GM18520 (cell line): ENCODE data around the gene LOXL1.

Experiments
- ATAC-seq: cut with Tn5 transposase; IDR thresholded peaks from one replicate; pipeline ENCODE4 v1.9.1; 2021; ENCODE audit not compliant: unreplicated experiment

The LOXL1 gene

DNA sequence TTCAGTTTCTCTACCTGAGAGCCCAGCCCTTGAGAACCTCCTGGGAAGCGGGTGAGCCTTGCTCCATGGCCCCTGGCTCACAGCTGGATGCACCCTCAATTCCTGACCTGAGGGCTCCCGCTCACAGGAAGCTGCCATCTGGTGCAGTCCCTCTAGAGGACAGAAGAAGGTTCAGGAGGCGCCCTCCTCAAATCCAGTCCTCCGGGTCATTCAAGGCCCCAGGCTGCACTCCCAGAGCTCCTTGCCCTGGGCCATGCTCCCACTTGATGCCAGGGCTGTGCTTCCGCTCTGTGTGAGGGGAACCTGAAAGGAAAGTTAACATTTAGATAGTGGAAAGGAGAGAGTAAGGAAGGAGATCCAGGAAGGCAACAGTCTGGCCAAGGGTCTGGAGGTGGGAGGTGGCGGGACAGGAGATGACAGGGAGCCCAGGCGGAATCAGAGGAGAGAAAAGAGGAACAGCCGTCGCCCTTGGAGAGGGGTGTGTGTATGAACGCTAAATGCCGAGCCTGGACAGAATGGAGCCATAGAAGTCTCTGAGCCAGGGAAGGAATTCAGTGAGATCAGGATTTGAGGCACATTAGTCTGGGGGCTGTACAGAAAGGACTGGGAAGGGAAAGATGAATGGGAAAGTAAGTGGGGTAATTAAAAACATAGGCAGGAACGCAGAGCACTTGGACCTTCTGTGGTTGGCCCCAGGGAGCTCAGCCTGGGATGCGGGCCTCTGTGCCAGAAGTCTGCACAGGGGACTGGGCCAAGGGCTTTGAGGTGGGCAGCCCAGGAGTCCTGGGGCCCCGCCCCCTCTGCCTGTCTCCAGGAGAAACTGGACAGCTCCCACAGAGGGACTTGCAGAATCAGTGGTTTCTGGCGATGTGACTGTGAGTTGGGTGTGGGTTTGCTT, 26.8 kb upstream of the LOXL1 start:
- no peak for ATAC-seq

DNA sequence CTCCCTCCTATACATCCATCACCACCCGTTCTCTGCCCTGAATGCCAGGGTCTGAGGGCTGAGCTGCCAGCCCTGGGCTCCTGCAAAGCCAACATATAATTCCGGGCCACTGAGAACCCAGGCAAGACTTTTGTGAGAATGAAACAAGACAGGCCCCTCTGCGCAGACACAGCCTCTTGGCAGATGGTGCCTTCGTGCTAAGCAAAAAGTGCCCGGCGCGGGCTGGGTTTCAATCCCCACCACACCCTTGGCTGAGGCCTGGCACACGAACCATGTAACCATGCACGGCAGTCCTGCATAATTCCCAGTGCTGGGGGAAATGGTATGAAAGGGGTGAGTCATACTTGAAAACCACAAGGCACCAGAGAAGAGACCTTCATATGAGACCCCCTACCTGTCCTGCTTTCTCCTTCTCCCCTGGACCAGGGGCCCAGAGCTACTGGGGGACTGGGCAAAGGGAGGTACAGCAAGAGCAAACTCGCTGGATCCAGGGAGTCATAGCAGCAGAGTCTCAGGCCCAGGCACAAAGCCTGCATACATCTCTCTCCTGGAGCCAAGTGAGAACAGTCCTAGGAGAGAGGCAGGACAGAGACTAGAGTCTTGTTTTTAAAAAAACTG, 26.1 kb upstream of the LOXL1 start:
- no peak for ATAC-seq

- no peak for ATAC-seq
Measured at GRCh38 chr15:73901126-73901810, 25.0 kb upstream of the LOXL1 start.

- ATAC-seq = no peak
Measured at GRCh38 chr15:73902121-73903020, 23.9 kb upstream of the LOXL1 start.

DNA sequence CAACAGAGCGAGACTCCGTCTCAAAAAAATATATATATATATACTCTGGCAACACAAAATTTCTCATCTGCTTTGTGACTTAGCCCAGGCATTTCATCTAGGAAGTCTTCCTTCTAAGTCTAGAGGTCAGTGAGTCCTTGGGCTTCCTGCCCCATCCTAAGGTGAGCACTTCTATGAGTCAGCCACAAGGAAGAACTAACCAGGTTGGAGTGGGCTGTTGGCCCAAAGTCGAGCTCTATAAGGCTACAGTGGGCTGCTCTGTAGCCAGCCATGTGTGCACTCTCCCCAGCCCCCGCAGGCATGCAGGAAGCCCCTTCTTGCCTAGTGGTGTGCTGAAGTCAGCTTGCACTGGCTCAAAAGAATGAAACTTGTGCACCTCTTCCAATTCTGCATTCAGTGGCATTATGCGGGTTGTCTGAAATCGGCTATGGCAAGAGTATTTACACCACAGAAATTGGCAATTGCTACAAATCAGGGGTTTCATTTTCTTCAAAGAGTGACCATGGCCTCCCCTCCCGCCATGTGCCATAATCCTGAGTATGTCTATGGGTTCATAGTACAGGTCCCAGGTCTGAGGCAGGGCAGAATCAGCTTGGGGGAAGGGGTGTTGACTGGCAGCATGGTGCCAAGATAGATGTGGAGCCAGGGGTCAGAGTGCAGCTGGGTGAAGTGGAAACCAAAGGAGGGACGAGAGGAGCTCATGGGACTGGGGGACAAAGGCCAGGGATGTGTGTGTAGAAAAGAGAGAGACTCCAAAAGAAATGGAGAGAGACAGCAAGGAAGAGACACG, 22.0 kb upstream of the LOXL1 start:
- ATAC-seq = no peak

- ATAC-seq = no peak
Measured at GRCh38 chr15:73905225-73905827, 20.9 kb upstream of the LOXL1 start.

DNA sequence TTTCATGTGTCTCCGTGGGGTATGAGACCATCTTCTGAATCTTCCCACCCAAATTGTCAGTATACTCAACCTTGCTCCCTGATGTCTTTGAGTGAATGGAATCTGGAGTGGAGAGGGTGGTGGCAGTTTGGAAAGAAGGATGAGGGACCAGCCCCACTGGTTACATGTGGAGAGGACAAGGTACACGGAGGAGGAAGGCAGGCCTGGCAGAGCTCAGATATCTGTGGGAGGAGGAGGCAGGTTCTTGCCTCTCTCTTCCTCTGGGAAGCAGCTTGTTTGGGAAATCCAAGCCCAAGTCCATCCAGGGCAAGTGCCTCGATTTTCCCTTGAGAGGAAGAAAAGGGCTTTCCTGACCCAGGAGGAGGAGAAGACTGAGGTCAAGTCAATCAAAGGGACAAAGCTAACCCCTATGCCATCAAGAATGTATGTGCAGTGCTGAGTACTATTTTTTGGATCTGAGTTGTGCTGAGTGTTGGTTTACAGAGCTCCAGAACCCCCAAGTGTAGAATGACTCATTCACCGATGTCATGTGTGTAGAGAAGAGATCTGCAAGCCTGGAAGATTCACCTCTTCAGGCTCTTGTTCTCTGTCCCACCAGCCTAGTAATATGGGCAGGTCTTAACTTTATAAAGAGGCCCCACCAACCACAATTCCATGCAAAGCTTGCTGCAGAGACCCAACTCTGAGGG, 19.8 kb upstream of the LOXL1 start:
- ATAC-seq = no peak

- ATAC-seq = no peak
Measured at GRCh38 chr15:73907035-73907408, 19.2 kb upstream of the LOXL1 start.

DNA sequence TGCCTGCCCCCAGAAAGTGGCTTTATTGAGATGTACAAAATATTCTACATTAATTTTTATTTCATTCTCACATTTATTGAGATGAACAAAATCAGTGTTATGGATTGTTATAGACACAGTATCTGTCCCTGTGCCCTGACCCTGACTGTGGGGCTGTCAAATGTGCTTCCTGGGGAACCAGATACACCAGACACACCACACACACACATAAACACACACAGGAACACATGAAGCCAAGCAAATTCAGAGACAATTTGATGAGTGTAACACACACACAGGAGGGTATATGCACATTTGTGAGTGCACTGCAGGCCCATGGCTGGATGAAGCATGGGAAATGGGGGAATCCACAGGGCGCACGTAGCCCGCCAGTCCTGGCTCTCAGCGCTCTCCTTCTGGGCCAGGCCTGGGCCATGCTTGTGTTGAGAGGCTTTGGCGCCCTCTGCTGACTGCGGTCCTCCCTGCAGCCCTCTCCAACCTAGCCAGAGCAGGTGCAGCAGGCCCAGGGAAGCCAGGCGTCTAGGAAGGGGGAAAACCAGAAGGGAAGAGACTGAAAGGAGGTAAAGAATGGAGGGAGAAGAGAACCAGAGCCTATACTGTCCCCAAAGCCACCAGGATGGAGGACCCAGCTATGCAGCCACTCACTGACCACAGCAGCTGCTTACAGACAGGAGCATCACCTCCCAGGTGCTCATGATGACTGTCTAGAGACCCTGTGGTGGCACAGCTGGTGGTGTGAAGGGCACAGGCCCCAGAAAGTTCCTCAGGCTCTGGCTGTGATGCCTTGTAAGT, 18.0 kb upstream of the LOXL1 start:
- no peak for ATAC-seq

GRCh38 chr15:73908822-73909122, 17.5 kb upstream of the LOXL1 start:
- no peak for ATAC-seq

GRCh38 chr15:73909651-73910050, 16.6 kb upstream of the LOXL1 start:
- ATAC-seq = no peak

DNA sequence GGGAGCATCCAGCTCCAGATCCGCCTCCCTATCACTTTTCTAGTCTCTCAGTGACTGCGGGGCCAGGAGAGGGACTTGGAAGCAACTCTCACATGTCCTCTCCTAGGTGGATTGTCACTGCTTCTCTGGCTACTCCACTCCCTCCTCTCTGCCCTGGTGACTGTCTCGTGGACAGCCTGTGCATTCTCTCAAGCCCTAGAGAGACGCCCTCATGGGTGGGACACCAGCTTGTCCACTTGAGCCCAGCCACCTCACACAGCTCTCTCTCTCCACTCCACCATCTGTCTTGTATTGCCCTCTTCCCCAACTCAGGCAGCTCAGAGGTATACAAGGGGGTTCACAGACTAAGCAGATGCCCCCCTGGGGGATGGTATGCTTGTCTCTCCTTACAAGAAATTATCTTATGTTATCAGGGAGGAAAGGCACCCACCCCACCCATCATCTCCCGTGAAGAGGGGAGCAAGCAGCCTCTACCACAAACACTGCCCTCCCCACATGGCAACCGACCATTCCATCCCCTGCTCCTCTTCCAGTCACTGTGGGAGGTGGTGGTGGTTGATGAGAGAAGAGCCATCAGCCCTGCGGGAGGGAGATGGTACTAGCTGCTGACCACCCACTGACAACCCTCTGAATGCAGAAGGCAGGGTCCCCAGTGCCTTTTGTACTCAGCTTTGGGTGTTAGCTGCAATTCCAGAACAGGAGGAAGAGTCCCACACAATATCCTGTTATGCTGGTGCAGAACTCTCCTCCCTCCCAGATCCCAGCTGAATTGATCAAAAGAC, 15.5 kb upstream of the LOXL1 start:
- no peak for ATAC-seq

GRCh38 chr15:73912030-73912596, 14.1 kb upstream of the LOXL1 start:
- ATAC-seq = no peak

DNA sequence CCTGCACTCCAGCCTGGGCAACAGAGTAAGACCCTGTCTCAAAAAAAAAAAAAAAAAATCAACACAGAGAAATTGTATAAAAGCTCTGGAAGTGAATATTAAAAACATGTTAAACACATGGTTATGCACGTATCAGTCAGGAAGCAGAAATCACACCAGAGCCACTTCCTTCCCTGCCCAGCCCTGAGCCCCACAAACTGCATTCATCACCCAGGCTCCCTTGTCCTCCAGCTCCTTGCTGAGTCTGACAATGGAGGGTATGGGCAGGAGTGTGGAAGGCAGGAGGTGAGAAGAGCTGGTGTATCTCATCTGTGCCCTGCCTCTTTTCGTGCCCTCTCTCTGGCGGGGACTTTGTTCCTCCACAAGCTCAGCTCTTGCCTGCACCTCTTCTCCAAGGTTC, 12.1 kb upstream of the LOXL1 start:
- no peak for ATAC-seq

- no peak for ATAC-seq
Measured at GRCh38 chr15:73915082-73915481, 11.2 kb upstream of the LOXL1 start.

DNA sequence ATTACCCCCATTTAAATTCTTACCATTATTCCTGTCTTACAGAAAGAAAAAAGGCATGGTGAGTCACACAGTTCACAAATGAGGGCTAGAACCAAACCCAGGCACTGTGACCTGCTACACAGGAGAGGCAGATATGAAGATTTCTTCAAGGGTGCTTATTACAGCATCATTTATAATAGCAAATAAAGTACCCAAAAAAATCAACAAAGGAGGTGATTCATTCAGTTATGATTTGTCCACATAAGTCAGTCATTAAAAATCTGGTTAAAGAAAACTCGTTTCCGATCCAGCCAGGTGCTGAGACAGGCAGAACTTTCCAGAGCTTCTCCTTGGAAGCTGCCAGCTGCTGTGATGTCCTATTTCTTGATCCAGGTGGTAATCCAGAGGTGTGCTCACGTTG, 7.5 kb upstream of the LOXL1 start:
- ATAC-seq = no peak

DNA sequence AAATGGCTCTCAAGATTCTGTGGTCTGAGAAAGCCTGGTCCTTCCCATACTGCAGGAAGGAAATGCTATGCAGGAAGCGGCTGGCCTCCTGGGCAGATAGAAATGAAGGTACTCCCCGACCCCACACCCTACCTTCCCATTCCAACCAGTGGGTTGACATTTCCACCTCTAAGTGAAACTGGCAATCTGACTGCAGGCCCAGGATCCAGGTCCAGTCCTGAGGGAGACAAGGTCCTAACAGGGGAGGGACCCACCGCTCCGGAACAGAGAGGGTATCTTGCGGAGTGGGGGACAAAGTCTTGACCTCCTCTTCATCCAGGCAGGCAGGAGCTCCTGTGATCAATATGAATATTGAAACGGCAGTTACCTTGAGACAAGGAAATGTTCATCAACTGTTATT, 6.6 kb upstream of the LOXL1 start:
- ATAC-seq = no peak
